Ishikawa (cell line): ENCODE data around the gene PLCB4.

Experiments
- CEBPB ChIP-seq: IDR thresholded peaks from 2 replicates; pipeline ENCODE4 v1.6.1; 2012
- CREB1 ChIP-seq: IDR thresholded peaks from 2 replicates; pipeline ENCODE4 v1.6.1; 2012; ENCODE audit warnings: low read depth
- EGR1 ChIP-seq: IDR thresholded peaks from 2 replicates; pipeline ENCODE4 v1.6.1; 2012
- EP300 ChIP-seq: IDR thresholded peaks from 2 replicates; pipeline ENCODE4 v1.6.1; 2012; ENCODE audit warnings: borderline replicate concordance
- FOXM1 ChIP-seq: IDR thresholded peaks from 2 replicates; pipeline ENCODE4 v1.6.1; 2012; ENCODE audit warnings: low read depth, borderline replicate concordance
- NFIC ChIP-seq: IDR thresholded peaks from 2 replicates; pipeline ENCODE4 v1.6.1; 2012
- RAD21 ChIP-seq: IDR thresholded peaks from 2 replicates; pipeline ENCODE4 v1.6.1; 2012; ENCODE audit warnings: low read depth
- REST ChIP-seq: IDR thresholded peaks from 2 replicates; pipeline ENCODE4 v1.6.1; 2012; ENCODE audit warnings: low read depth, mild to moderate bottlenecking
- TAF1 ChIP-seq: IDR thresholded peaks from 2 replicates; pipeline ENCODE4 v1.6.1; 2012; ENCODE audit warnings: low read depth, mild to moderate bottlenecking
- TCF12 ChIP-seq: IDR thresholded peaks from 2 replicates; pipeline ENCODE4 v1.6.1; 2012; ENCODE audit warnings: low read depth
- TEAD4 ChIP-seq: IDR thresholded peaks from 2 replicates; pipeline ENCODE4 v1.6.1; 2012
- USF1 ChIP-seq: IDR thresholded peaks from 2 replicates; pipeline ENCODE4 v1.6.1; 2012
- YY1 ChIP-seq: IDR thresholded peaks from 2 replicates; pipeline ENCODE4 v1.6.1; 2012; ENCODE audit warnings: low read depth
- ZBTB7A ChIP-seq: IDR thresholded peaks from 2 replicates; pipeline ENCODE4 v1.6.1; 2012; ENCODE audit warnings: low read depth
- TF ChIP-seq, protein P1 (sequence below): IDR thresholded peaks from 2 replicates; pipeline ENCODE4 v1.6.1; 2012

Gene PLCB4

GRCh38 chr20:9440892-9441291 lies 372.0 kb downstream of the PLCB4 start:
- no peak for TF ChIP-seq YY1
- TF ChIP-seq, protein P1, sequence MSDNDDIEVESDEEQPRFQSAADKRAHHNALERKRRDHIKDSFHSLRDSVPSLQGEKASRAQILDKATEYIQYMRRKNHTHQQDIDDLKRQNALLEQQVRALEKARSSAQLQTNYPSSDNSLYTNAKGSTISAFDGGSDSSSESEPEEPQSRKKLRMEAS, result no peak
- TF ChIP-seq EP300, result no peak
- TF ChIP-seq TAF1, result no peak
- TF ChIP-seq ZBTB7A, result no peak
- no peak for TF ChIP-seq EGR1
- no peak for TF ChIP-seq FOXM1
- TF ChIP-seq REST, result no peak
- TF ChIP-seq TCF12, result no peak
- TF ChIP-seq CEBPB, result no peak
- TF ChIP-seq RAD21, result no peak
- no peak for TF ChIP-seq USF1

GRCh38 chr20:9441948-9442347 lies 373.1 kb downstream of the PLCB4 start:
- TF ChIP-seq EP300 (no peak), TCF12 (no peak), YY1 (no peak), RAD21 (no peak), CREB1 (no peak), USF1 (no peak), EGR1 (no peak), NFIC (no peak), TAF1 (no peak), CEBPB (no peak), FOXM1 (no peak), REST (no peak), TEAD4 (no peak), ZBTB7A (no peak)
- TF ChIP-seq, protein P1, result no peak

DNA sequence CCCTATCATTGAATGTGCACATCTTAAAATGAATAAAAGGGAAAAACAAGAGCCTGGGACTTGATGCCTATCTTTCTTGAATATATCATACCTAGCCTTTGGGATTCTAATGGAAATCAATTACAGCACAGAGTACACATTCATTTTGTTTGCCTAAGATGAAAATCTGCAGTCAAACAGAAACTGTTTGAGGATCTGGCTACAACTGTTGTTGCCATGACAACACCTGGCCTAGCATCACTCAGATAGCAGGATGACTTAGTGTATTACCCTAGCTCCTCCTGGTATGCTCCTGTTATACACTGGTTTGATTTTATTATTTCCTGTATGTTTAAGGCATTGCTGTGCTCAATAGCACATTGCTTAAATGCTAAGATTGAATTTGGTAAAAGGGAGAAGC lies 374.0 kb downstream of the PLCB4 start:
- no peak for TF ChIP-seq TAF1
- TF ChIP-seq ZBTB7A, result no peak
- TF ChIP-seq TCF12, result no peak
- no peak for TF ChIP-seq RAD21
- TF ChIP-seq CEBPB, result no peak
- no peak for TF ChIP-seq NFIC
- no peak for TF ChIP-seq FOXM1
- TF ChIP-seq TEAD4, result no peak
- no peak for TF ChIP-seq YY1
- no peak for TF ChIP-seq USF1
- TF ChIP-seq EP300, result no peak
- TF ChIP-seq REST, result no peak
- no peak for TF ChIP-seq CREB1
- no peak for TF ChIP-seq EGR1
- TF ChIP-seq, protein P1, result no peak

DNA sequence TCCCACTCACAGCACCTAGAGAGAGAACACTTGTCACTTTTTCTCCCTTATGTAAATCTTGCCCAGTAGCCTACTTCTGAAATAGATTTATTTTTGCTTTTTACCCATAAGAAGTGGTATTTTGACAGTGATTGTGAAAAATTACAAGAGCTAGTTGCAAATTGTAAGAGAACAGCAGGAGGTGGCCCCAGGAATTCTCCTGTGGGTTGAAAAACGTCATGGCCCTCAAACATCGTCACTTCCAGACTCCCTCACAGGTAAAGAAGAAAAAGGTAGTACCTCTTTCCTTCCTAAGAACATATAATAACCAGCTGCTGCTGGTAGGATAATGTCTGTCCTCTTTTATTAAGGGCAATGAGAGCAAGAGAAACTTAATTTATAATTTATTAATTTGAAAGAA lies 376.0 kb downstream of the PLCB4 start:
- TF ChIP-seq TEAD4 (no peak), YY1 (no peak), EGR1 (no peak), EP300 (no peak), RAD21 (no peak), REST (no peak), CEBPB (no peak), NFIC (no peak), CREB1 (no peak), TCF12 (no peak), ZBTB7A (no peak), USF1 (no peak), TAF1 (no peak), FOXM1 (no peak)
- TF ChIP-seq, protein P1, result no peak
